HG03565 (cell line): ENCODE results near the gene FASTKD1.
"Not testable (repeated sequence)": the region's sequence is repeated elsewhere in the genome, so short reads cannot be mapped to it uniquely, and the experiment has no call there.

Source experiments
- ATAC-seq: cut with Tn5 transposase; IDR thresholded peaks from one replicate; pipeline ENCODE4 v1.9.1; 2021; ENCODE audit warnings: mild to moderate bottlenecking, moderate library complexity; ENCODE audit not compliant: unreplicated experiment

FASTKD1 gene, protein sequence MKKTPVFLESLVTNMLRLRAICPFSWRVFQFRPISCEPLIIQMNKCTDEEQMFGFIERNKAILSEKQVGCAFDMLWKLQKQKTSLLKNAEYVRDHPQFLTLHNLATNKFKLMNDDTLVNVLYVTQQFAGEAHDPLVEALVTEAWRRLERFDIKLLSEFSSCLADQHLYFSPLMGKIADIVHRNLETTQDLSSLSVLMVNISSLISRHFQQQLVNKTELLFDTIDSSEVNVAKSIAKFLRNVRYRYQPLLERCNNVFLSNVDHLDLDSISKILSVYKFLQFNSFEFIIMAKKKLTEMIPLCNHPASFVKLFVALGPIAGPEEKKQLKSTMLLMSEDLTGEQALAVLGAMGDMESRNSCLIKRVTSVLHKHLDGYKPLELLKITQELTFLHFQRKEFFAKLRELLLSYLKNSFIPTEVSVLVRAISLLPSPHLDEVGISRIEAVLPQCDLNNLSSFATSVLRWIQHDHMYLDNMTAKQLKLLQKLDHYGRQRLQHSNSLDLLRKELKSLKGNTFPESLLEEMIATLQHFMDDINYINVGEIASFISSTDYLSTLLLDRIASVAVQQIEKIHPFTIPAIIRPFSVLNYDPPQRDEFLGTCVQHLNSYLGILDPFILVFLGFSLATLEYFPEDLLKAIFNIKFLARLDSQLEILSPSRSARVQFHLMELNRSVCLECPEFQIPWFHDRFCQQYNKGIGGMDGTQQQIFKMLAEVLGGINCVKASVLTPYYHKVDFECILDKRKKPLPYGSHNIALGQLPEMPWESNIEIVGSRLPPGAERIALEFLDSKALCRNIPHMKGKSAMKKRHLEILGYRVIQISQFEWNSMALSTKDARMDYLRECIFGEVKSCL

GRCh38 chr2:169573160-169573973, at the start of gene FASTKD1:
TSS of gene FASTKD1 (minus strand) at chr2:169573865. CDS start at chr2:169572029, 1,836 bp downstream.
- ATAC-seq = peak; percentile 99

DNA sequence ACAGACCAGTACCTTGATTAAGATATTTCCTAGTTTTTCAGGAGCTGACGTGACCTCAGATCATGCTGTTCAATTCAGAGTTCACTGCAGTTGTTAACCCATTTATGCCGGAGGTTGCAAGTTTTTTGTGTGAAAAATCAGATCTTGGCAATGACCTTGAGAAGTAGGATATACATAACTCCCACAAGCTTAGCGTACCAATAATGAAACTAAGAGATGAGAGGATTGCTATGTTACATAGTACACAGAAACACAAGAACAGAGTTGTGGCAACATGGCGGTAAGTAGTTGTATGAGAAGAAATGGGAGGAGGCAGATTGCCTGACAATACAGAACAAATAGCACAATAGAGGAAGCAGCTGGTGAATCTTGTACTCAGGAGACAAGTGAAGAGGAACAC, 49.6 kb upstream of the FASTKD1 start:
- no peak for ATAC-seq

GRCh38 chr2:169620509-169620908, 46.8 kb upstream of the FASTKD1 start:
- ATAC-seq = no peak

DNA sequence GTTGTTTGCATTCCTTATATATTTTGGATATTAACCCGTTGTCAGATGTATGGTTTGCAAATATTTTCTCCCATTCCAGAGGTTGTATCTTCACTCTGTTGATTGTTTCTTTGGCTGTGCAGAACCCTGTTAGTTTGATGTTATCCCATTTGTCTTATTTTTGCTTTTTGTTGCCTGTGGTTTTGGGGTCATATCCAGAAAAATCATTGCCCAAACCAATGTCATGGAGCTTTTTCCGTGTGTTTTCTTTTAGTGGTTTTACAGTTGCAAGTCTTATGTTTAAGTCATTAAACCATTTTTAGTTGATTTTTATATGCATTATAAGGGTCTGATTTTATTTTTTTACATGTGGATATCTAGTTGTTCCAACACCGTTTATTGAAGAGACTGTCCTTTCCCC, 46.3 kb upstream of the FASTKD1 start:
- ATAC-seq = no peak

- not testable (repeated sequence) for ATAC-seq
These were observed 42.3 kb upstream of the FASTKD1 start for GRCh38 chr2:169615982-169616381.

- no peak for ATAC-seq
These were observed 40.2 kb upstream of the FASTKD1 start for GRCh38 chr2:169613876-169614275.

DNA sequence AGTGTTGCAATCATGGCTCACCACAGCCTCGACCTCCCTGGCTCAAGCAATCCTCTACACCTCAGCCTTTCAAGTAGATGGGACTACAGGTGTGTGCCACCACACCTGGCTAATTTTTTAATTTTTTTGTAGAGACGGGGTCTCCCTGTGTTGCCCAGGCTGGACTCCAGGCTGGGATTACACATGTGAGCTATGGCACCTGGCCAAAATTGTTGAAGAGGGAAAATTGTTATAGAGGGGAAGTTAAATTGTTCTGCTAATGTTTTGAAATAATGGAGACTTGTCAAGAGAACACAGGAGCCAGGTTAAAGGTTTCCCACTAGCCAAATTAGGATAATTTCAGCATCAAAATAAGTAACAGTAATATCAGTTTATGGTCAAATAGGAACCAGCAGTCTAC, 35.6 kb upstream of the FASTKD1 start:
- ATAC-seq = no peak

GRCh38 chr2:169599568-169599967, 25.9 kb upstream of the FASTKD1 start:
- no peak for ATAC-seq

DNA sequence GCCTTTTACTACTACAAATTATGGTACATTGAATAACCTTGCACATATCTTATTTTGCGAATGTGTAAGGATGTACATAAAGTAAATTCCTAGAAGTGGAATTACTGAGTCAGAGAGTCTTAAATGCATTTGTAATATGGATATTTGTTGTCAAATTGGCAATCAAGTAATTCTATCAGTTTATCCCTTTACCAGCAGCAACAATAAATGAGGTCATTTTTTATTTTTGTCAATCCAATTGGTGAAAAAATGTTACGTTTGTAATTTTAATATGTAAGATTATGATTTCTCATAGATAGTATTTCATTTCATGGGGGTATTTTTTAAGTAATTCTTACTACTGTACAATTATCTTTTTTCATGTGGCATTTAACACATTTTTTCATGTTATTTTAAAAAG, 25.3 kb upstream of the FASTKD1 start:
- no peak for ATAC-seq

- not testable (repeated sequence) for ATAC-seq
These were observed 22.9 kb upstream of the FASTKD1 start for GRCh38 chr2:169596546-169596945.

DNA sequence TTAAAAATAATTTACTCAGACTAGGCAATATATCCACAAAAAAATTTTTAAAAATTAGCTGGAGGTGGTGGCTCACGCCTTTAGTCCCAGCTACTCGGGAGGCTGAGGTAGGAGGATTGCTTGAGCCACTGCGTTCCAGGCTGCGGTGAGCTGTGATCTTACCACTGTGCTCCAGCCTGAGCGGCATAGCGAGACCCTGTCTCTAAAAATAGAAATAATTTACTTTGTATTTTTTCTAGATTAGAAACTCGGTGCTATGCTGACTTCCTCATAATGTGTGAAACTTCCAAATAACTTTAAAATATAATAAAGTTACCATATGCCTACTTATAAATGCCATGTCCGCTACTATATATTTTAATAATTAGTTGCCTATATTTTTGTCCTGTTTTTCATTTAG, 17.1 kb upstream of the FASTKD1 start:
- ATAC-seq = no peak

DNA sequence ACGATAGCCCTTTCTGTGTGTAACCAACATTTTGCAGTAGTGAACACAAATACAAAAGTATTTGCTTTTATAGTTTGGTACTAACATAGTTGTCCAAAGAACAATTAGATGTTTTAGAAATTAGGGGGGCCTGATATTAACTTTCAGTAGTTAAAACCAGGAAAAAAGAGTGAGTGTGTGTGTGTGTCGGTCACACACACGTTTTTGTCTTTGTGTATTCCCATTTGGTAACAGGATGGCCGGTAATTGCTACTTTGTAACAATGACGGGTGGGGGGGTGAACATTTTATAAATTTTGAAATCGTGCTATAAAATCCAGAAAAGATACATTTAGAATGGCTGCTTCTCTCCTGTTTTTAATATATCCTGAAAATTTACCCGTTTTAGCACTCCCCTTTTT, 12.0 kb upstream of the FASTKD1 start:
- ATAC-seq = no peak

DNA sequence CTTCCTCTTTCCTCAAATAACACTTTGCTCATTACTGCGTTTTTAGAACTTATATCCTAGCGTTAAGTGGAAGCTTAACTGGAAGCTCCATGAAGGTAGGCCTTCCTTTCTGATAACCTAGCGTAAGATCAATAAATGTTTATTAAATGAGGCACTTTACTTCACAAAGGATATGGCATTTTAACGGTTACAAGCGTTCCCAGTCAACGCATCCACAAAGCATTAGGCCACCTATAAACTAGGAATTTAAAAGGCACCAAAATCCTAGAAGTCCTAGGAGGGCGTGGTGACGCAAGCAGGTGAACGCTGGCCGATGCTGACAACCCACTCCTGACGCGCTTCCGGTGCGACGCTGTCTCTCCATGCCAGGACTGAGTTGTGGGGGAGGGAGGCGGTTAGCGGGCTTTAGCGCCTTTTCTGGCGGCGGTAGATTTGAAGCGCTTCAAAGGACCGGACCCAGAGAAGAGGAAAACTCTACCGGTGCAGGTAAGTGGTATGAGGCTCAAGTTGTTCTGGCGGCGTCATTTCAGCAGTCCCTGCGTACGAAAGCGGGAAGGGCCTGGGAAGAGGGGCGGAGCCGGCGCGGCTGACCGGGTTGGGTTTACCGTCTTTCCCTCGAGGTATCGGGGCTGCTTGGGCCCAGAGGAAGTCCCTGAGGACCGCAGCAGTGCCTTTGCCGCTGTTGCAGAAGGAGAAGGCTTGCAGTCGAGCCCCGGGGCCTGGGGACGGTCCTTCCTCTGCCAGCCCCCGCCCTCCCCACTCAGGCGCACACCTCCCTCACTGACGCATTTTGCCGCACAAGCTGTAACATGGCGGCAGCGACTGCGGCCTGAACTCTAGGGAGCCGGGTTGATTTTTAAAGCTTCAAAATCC, 10.6 kb upstream of the FASTKD1 start, which contains the start of gene PPIG:
PPIG (plus strand) TSS at position 347 of the 873 bp plus-strand sequence. CDS start 19,691 bp downstream, outside the sequence.
- ATAC-seq = peak; percentile 85

DNA sequence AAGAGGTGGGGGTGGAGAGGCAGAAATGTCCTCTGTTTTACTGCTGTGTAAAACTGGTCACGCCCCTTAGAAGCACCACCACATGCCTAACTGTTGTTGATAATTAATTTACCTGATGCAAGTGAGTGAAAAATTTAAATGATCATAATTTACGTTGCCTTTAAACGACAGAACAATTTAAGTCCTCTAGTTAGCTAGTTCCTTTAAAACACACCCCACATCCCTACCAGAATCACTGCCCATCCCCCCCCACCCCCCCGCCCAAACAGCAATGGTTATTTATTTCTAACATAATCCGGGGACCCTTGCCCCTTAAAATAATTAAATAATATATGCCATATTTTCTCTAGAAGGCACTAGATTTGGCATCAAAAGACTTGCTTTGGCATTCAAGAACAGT, 9.9 kb upstream of the FASTKD1 start:
- no peak for ATAC-seq

GRCh38 chr2:169582552-169583266, 9.0 kb upstream of the FASTKD1 start:
- not testable (repeated sequence) for ATAC-seq

GRCh38 chr2:169579044-169579443, 5.4 kb upstream of the FASTKD1 start:
- no peak for ATAC-seq

- ATAC-seq = not testable (repeated sequence)
These were observed 1.6 kb upstream of the FASTKD1 start for GRCh38 chr2:169575264-169575663.

- not testable (repeated sequence) for ATAC-seq
These were observed 874 bp upstream of the FASTKD1 start for GRCh38 chr2:169574539-169574938.

GRCh38 chr2:169573974-169574299, 272 bp upstream of the FASTKD1 start:
- ATAC-seq = no peak

DNA sequence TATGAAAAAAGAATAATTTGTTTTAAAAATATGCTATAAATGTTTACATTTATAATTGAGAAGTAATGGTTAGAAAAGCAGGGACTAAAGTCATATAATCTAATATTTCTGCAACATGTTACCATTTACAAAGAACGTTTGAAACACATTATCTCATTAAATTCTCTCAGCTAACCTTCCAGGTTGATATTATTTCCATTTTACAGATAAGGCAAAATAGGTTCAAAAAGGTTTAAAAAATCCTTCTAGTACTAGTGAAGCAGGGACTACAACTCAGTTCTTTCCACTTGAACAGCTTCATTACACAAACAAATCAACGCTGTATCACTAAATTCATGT, 875 bp downstream of the FASTKD1 start:
- ATAC-seq = no peak
